ENCODE measurements around the gene AP2A2.

AP2A2 gene

GRCh38 chr11:924406-925157, 1.1 kb upstream of the AP2A2 start:
- DNase-seq (ENCODE audit: low read depth in 2 of 2) = no peak

- DNase-seq (ENCODE audit: low read depth in 2 of 2) = no peak
Observed at GRCh38 chr11:925158-925495, 543 bp upstream of the AP2A2 start.

GRCh38 chr11:926341-926916, 759 bp downstream of the AP2A2 start:
- DNase-seq (ENCODE audit: low read depth in 2 of 2) = no peak

GRCh38 chr11:927871-928270, 2.2 kb downstream of the AP2A2 start:
- no peak for DNase-seq (ENCODE audit: low read depth in 2 of 2)

GRCh38 chr11:928786-929185, 3.1 kb downstream of the AP2A2 start:
- no peak for DNase-seq (ENCODE audit: low read depth in 2 of 2)

GRCh38 chr11:929405-929804, 3.7 kb downstream of the AP2A2 start:
- DNase-seq (ENCODE audit: low read depth in 2 of 2) = no peak

GRCh38 chr11:931385-931784, 5.7 kb downstream of the AP2A2 start:
- no peak for DNase-seq (ENCODE audit: low read depth in 2 of 2)

- DNase-seq (ENCODE audit: low read depth in 2 of 2) = no peak
Observed at GRCh38 chr11:932435-932834, 6.8 kb downstream of the AP2A2 start.

- no peak for DNase-seq (ENCODE audit: low read depth in 2 of 2)
Observed at GRCh38 chr11:933142-933851, 7.6 kb downstream of the AP2A2 start.

GRCh38 chr11:933936-934335, 8.3 kb downstream of the AP2A2 start:
- no peak for DNase-seq (ENCODE audit: low read depth in 2 of 2)

GRCh38 chr11:934527-934926, 8.9 kb downstream of the AP2A2 start:
- no peak for DNase-seq (ENCODE audit: low read depth in 2 of 2)

- no peak for DNase-seq (ENCODE audit: low read depth in 2 of 2)
Observed at GRCh38 chr11:936199-936598, 10.5 kb downstream of the AP2A2 start.

GRCh38 chr11:937841-938261, 12.2 kb downstream of the AP2A2 start:
- DNase-seq (ENCODE audit: low read depth in 2 of 2) = no peak

- no peak for DNase-seq (ENCODE audit: low read depth in 2 of 2)
Observed at GRCh38 chr11:940496-941135, 14.9 kb downstream of the AP2A2 start.

- DNase-seq (ENCODE audit: low read depth in 2 of 2) = no peak
Observed at GRCh38 chr11:942823-943222, 17.2 kb downstream of the AP2A2 start.

- no peak for DNase-seq (ENCODE audit: low read depth in 2 of 2)
Observed at GRCh38 chr11:944711-945470, 19.2 kb downstream of the AP2A2 start.

GRCh38 chr11:945986-946385, 20.3 kb downstream of the AP2A2 start:
- no peak for DNase-seq (ENCODE audit: low read depth in 2 of 2)

- DNase-seq (ENCODE audit: low read depth in 2 of 2) = no peak
Observed at GRCh38 chr11:947744-948143, 22.1 kb downstream of the AP2A2 start.

- no peak for DNase-seq (ENCODE audit: low read depth in 2 of 2)
Observed at GRCh38 chr11:951507-951906, 25.8 kb downstream of the AP2A2 start.

- DNase-seq (ENCODE audit: low read depth in 2 of 2) = no peak
Observed at GRCh38 chr11:952406-953385, 27.0 kb downstream of the AP2A2 start.

- DNase-seq (ENCODE audit: low read depth in 2 of 2) = no peak
Observed at GRCh38 chr11:953512-953911, 27.8 kb downstream of the AP2A2 start.

Measured in stimulated activated CD4-positive, alpha-beta T cell treated with anti-CD3 and anti-CD28 coated beads, Interleukin-15, amount 100 ng/mL, for 48 hours (primary cell).